ENCODE measurements around the gene WDFY1.

The WDFY1 gene

DNA sequence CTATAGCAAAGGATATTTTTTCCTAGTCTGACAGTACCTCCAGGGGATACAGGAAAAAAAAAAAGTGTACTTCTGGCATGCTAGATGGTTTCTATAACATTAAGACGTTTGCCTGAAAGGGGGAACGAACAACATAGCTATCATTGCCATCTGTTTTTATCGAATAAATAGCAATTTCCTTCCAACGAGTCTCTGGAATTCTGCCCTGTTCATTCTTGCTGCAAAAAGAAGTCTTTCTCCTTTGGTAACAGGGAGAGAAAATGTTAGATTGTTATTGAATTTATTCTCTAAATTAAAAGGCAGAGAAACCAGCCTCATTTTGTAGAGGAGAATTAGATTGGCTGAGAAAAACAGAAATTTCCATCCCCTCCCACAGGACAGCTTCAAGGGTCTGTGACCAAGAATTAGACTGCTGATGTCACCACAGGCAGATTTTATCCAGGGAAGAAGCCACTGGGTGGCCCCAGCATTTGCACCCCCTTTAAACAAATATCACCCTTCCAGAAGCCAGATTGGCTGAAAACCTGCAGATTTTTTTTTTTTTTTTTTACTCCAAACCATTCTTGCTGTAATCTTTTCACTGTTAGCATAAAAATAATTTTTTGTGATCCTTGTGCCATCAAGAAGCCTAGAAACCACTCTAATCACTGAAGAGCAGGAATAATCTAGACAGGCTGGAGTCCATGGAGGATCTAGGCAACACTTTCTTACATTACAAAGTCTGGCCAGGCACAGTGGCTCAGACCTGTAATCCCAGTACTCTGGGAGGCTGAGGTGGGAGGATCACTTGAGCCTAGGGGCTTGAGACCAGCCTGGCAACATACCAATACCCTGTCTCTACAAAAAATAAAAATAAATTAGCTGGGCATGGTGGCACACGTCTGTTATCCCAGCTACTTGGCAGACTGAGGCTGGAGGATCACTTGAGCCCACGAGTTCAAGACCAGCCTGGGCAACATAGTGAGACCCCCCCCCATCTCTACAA, 12.0 kb downstream of the WDFY1 start:
- Histone ChIP-seq H3K36me3 (replicated peaks) (no peaks in the 10 kb centered on the region), H3K4me3 (no peak overlapping the region), H3K9me3 (no peaks in the 10 kb centered on the region), H3K27me3 (ENCODE audit: low read depth) (no peaks in the 10 kb centered on the region), H3K4me1 (peaks cover 22% of the 10 kb centered on the region)
- no peak for DNase-seq (ENCODE audit: low spot score in 2 of 2)
- in situ Hi-C loops (cut with MboI; ENCODE audit: low sequenced_read_pairs): no loop called here

DNA sequence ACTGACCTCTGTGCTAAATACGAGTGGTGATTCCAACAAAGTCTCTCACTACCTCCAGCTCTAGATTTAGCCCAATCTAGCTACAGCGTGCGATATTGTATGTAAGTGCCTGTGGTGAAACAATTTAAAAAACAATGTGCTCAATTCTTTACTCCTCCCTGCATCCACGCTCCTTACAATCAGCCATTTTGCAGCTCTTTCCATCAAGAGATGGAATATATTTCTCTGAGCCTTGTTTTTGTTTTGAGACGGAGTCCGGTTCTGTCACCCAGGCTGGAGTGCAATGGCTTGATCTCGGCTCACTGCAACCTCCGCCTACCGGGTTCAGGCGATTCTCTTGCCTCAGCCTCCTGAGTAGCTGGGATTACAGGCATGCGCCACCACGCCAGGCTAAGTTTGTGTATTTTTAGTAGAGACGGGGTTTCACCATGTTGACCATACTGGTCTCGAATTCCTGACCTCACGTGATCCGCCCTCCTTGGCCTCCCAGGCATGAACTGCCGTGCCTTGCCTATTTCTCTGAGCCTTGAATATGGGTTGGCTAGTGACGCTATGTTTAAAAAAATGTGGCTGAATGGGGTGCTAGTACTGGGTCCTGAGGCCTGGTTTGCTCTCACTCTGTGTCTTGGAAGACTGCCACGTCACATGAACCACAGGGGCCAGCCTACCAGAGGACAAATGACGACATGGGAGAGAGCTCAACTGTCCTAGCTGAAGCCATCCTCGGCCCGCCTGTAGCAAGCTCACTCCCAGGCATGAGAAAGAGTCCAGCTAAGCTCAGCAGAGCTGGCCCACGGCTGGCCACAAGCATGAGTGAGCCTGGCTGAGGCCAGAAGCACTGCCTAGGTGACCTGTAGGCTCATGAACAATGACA, 14.8 kb downstream of the WDFY1 start:
- no peak overlapping the region for H3K4me3 ChIP-seq
- no peaks in the 10 kb centered on the region; the same call in 1 of the 2 replicates for H3K27me3 ChIP-seq (ENCODE audit: low read depth)
- in situ Hi-C loops (cut with MboI; ENCODE audit: low sequenced_read_pairs): no loop called here
- no peaks in the 10 kb centered on the region for H3K36me3 ChIP-seq (replicated peaks)
- H3K4me1 ChIP-seq: peaks cover 2% of the 10 kb centered on the region; the same call in 1 of the 2 replicates
- peaks cover 4% of the 10 kb centered on the region; the same call in 1 of the 2 replicates for H3K9me3 ChIP-seq
- DNase-seq (ENCODE audit: low spot score in 2 of 2): no peak

DNA sequence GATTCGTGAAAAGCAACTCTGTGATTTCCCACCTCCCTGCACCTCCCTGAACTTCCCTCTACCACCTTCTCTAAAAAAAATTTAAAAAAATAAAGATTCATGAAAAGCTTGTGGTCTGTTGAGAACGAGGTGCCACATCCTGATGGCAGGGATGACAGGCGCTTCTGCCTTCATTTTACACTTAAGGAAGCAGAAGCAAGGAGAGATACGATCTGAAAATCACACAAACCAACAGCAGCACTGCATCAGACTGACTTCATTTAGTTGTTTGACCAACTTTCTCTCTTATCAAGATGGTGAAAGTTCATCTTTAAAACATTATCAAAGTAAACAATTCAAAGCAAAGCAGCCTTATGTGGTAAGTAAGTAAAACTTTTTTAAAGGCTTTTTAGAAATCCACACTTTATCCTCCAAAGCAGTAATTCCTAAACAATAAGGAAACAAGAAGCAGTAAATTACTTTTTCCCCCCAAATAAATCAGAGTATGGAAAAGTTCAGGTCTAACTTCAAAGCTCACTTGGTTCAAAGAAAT, 15.5 kb downstream of the WDFY1 start:
- peaks cover 2% of the 10 kb centered on the region; the same call in 1 of the 2 replicates for H3K4me1 ChIP-seq
- no peaks in the 10 kb centered on the region; the same call in 1 of the 2 replicates for H3K27me3 ChIP-seq (ENCODE audit: low read depth)
- no peaks in the 10 kb centered on the region for H3K36me3 ChIP-seq (replicated peaks)
- H3K9me3 ChIP-seq: peaks cover 4% of the 10 kb centered on the region; the same call in 1 of the 2 replicates
- no peak for DNase-seq (ENCODE audit: low spot score in 2 of 2)
- in situ Hi-C loops (cut with MboI; ENCODE audit: low sequenced_read_pairs): no loop called here
- H3K4me3 ChIP-seq: no peak overlapping the region

DNA sequence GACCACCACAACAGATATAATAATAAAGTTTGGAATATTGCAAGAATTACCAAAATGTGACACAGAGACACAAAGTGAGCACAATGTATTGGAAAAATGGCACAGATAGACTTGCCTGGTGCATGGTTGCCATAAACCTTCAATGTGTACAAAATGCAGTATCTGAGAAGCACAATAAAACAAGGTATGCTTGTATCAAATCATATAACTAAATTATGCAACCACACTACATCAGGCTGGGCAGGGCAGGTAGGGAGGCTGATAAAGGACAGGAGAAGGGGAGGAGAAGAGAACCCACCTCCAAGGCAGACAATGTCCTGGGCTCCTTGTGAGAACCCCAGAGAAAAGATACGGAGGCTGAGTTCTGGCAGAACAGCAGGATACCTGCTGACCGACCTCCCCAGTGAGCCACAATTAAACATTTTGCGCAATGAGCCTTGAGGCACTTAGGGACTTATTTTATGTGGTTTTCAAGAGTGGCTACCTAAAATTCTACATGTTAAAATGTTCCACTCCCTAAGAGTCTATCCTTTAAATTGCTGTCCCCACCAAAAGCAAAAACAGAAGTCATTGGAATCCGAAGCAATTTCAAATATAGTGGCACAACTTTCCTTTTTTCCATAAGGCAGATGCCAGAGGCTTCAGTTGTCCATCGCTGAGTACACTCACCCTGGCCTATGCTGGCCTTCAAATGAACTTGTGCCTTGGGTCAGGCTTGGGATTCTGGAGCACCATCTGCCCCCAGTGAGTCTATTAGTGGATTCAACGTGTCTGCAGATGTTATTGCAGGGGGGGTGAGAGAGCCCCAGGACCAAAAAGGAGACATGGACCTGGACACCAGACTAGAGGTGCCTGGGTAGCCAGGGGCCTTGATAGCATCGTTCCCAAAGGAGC, 16.8 kb downstream of the WDFY1 start:
- H3K9me3 ChIP-seq: peaks cover 4% of the 10 kb centered on the region; the same call in 1 of the 2 replicates
- H3K4me1 ChIP-seq: peaks cover 2% of the 10 kb centered on the region; the same call in 1 of the 2 replicates
- no peaks in the 10 kb centered on the region; the same call in 1 of the 2 replicates for H3K27me3 ChIP-seq (ENCODE audit: low read depth)
- no peaks in the 10 kb centered on the region for H3K36me3 ChIP-seq (replicated peaks)
- in situ Hi-C loops (cut with MboI; ENCODE audit: low sequenced_read_pairs): no loop called here
- no peak for DNase-seq (ENCODE audit: low spot score in 2 of 2)
- no peak overlapping the region for H3K4me3 ChIP-seq

DNA sequence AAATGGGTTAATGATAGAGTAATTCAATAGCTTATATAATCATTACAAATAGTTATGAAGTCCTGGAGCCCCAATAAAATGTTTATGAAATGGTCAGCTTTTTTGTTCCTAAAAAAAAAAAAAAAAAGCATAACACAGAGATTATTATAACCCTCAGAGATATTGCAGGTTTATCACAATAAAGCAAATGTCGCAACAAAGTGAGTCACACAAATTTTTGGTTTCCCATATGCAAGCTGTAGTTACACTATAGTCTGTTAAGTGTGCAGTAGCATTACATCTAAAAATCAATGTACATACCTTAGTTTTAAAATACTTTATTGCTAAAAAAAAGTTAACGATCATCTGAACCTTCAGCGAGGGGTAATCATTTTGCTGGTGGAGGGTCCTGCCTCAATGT, 20.0 kb downstream of the WDFY1 start:
- H3K9me3 ChIP-seq: peaks cover 4% of the 10 kb centered on the region; the same call in 1 of the 2 replicates

DNA sequence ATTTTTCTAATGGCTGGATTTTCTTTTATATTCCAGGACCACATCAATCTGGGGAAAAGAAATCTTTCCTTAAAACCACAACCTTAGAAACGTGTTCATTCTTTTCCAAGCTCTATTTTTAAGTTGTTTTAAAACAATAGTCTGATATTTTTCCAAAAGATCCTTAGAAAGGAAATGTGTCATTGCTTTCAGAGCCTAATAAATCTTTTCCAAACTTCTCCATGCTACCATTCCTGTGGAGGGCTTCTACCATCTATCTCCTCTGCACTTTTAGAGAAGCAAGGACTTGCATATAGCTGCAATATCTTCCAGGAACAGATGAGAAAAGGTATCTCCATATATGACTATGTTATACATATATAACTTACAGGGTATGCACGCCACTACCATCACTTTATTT, 21.2 kb downstream of the WDFY1 start:
- H3K9me3 ChIP-seq: peaks cover 4% of the 10 kb centered on the region
- DNase-seq (ENCODE audit: low spot score in 2 of 2): no peak
- no peaks in the 10 kb centered on the region for H3K4me1 ChIP-seq
- in situ Hi-C loops (cut with MboI; ENCODE audit: low sequenced_read_pairs): no loop called here
- no peak overlapping the region for H3K4me3 ChIP-seq
- H3K27me3 ChIP-seq (ENCODE audit: low read depth): no peaks in the 10 kb centered on the region; the same call in 1 of the 2 replicates
- H3K36me3 ChIP-seq (replicated peaks): no peaks in the 10 kb centered on the region

More for the DNA sequence above, 20.0 kb downstream of the WDFY1 start:
- H3K36me3 ChIP-seq (replicated peaks): no peaks in the 10 kb centered on the region
- no peaks in the 10 kb centered on the region; the same call in 1 of the 2 replicates for H3K27me3 ChIP-seq (ENCODE audit: low read depth)
- H3K4me1 ChIP-seq: peaks cover 2% of the 10 kb centered on the region; the same call in 1 of the 2 replicates
- no peak overlapping the region for H3K4me3 ChIP-seq
- no peak for DNase-seq (ENCODE audit: low spot score in 2 of 2)
- in situ Hi-C loops (cut with MboI; ENCODE audit: low sequenced_read_pairs): no loop called here

DNA sequence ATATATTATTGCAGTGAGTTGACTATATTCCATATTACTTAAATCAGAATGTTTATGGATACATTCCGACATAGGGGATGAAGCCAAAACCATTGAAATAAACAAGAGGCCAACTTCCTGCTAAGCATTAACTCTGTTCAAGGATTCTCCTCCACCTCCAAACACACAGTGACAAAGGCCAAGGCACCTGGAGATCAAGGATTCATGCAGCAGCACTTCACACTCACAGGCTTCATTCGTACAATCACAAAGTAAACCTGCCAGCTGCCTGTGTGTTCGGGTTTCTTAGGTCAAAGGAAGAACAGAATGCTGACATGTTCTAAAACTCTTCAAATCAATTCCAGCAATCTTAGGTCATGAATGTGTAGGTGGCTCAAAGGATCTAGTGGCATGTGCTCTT, 22.8 kb downstream of the WDFY1 start:
- no peak overlapping the region for H3K4me3 ChIP-seq
- no peaks in the 10 kb centered on the region for H3K4me1 ChIP-seq
- no peaks in the 10 kb centered on the region for H3K36me3 ChIP-seq (replicated peaks)
- in situ Hi-C loops (cut with MboI; ENCODE audit: low sequenced_read_pairs): no loop called here
- no peaks in the 10 kb centered on the region; the same call in 1 of the 2 replicates for H3K27me3 ChIP-seq (ENCODE audit: low read depth)
- no peaks in the 10 kb centered on the region; the same call in 1 of the 2 replicates for H3K9me3 ChIP-seq
- DNase-seq (ENCODE audit: low spot score in 2 of 2): no peak

DNA sequence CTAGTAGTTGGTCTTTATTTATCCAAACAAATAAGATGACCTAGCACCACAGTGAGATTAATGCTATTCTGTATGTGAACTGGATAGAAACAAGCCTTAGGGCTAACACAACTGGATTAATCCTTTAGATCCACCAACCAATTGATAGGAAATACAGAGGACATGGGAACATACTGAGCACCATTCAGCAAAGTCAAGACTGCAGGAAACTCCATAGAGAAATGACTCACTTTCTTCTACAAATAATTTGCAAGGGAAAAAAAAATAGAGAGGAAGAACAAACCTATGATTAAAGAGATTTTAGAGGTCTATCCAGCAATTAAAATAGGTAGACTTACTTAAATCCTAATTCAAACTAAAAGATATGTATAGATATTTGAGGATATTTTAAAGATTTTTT, 23.9 kb downstream of the WDFY1 start:
- no peaks in the 10 kb centered on the region for H3K36me3 ChIP-seq (replicated peaks)
- no peaks in the 10 kb centered on the region for H3K4me1 ChIP-seq
- no peak for DNase-seq (ENCODE audit: low spot score in 2 of 2)
- no peaks in the 10 kb centered on the region; the same call in 1 of the 2 replicates for H3K27me3 ChIP-seq (ENCODE audit: low read depth)
- in situ Hi-C loops (cut with MboI; ENCODE audit: low sequenced_read_pairs): no loop called here
- no peaks in the 10 kb centered on the region; the same call in 1 of the 2 replicates for H3K9me3 ChIP-seq
- H3K4me3 ChIP-seq: no peak overlapping the region

DNA sequence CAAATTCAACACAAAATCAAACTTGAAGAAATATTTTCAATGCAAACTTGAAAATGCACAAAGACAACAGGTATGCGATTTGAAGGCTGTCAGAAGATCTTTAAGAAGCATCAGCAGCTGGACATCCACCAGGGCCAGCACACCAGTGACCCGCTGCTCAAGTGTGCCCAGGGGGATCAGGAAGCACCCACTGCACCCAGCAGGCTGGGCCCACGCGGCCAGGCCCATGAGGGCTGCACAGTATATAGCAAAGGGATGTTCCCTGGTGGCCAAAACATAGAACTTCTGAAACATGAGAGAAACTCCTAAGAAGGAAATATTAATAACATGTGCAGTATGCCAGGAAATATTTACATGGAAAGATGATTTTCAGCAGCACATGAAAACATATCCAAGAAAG, 25.0 kb downstream of the WDFY1 start:
- Histone ChIP-seq H3K36me3 (replicated peaks) (no peaks in the 10 kb centered on the region; the same call in 1 of the 2 replicates), H3K4me1 (no peaks in the 10 kb centered on the region), H3K9me3 (no peaks in the 10 kb centered on the region; the same call in 1 of the 2 replicates), H3K4me3 (no peak overlapping the region), H3K27me3 (ENCODE audit: low read depth) (no peaks in the 10 kb centered on the region)
- in situ Hi-C loops (cut with MboI; ENCODE audit: low sequenced_read_pairs): no loop called here
- no peak for DNase-seq (ENCODE audit: low spot score in 2 of 2)

DNA sequence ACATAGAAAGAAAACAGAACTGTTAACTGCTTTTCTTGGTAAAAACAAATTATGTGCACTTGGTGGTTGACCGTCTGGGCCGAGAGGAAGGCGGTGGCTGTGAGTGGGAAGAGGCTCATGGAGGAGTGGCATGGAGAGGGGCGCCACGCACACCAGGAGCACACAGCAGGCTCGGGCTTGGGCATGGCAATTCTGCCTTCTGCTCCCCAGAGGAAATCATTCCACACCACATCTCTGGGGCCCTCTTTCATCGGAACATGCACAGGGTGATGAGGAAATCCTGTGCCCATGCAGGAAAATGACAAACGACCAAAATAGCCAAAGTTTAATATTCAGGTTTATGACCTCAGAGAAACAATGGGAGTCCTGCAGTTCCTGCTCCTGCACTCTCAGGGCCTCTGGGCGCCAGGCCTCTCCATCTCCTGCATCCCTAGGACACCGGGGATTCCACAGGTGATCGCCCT, 26.4 kb downstream of the WDFY1 start:
- DNase-seq (ENCODE audit: low spot score in 2 of 2): no peak
- Histone ChIP-seq H3K4me1 (no peaks in the 10 kb centered on the region), H3K27me3 (ENCODE audit: low read depth) (no peaks in the 10 kb centered on the region), H3K36me3 (replicated peaks) (peaks cover 5% of the 10 kb centered on the region), H3K4me3 (no peak overlapping the region), H3K9me3 (no peaks in the 10 kb centered on the region; the same call in 1 of the 2 replicates)
- in situ Hi-C loops (cut with MboI; ENCODE audit: low sequenced_read_pairs): no loop called here

DNA sequence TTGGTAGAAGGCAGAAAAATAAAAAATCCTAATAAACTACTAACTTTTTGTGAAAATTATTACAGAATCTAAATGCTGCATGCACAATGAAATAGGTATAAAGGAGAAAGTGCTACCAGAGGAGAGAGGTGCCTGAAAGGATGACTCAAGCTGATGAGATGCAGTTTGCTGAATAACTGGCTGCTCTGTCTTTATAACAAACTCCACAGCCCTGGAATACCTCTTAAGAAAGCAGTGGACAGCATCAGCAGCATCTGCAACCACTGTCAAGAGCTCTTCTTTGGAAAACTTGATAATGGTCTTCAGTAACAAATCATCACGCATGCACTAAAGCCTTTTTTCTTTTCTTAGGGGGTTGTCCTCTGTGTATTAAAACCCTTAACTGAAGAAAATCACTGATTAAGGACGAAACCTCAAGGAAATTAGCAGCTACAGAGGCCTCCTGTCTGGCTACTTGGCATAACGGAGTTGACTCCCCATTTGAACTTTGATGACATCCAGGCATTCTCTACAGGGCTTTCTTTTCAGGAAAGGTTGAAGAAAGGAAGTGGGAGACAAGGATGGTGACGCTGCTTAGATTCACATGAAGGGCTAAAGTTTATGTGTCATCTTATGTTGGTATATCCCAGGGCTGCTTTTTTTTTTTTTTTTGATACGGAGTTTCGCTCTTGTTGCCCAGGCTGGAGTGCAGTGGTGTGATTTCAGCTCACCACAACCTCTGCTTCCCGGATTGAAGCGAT, 28.8 kb downstream of the WDFY1 start:
- no peaks in the 10 kb centered on the region for H3K4me1 ChIP-seq
- in situ Hi-C loops (cut with MboI; ENCODE audit: low sequenced_read_pairs): no loop called here
- H3K9me3 ChIP-seq: no peaks in the 10 kb centered on the region; the same call in 1 of the 2 replicates
- H3K27me3 ChIP-seq (ENCODE audit: low read depth): no peaks in the 10 kb centered on the region
- no peak overlapping the region for H3K4me3 ChIP-seq
- peaks cover 5% of the 10 kb centered on the region for H3K36me3 ChIP-seq (replicated peaks)
- no peak for DNase-seq (ENCODE audit: low spot score in 2 of 2)

DNA sequence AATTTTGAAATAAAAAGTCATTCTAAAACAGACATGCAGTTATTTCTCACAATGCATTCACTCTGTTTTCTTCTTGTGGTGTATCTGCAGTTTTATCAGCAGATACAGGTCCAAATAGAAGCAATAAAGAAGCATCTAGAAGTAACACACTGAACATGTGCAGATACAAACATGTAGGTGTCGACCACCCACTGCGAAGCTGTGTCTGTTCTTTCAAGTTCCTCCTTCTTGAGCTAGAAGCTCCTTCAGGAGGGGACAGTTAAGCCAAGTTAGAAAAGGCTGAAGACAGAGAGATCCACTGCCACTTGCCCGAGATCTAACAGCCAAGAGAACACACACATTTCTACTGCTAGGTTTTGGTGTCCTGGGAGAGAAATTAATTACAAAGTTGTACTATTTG, 30.1 kb downstream of the WDFY1 start:
- in situ Hi-C loops (cut with MboI; ENCODE audit: low sequenced_read_pairs): no loop called here
- H3K4me3 ChIP-seq: no peak overlapping the region
- no peaks in the 10 kb centered on the region for H3K27me3 ChIP-seq (ENCODE audit: low read depth)
- no peaks in the 10 kb centered on the region for H3K4me1 ChIP-seq
- no peaks in the 10 kb centered on the region; the same call in 1 of the 2 replicates for H3K9me3 ChIP-seq
- DNase-seq (ENCODE audit: low spot score in 2 of 2): no peak
- H3K36me3 ChIP-seq (replicated peaks): peaks cover 5% of the 10 kb centered on the region
